ENCODE measurements around the gene DPP9. TPM values are rescaled to one million over a fixed set of nuclear protein-coding genes. Genes with fewer than 3 reads are reported as not detected.

DPP9 gene
- total and polyA plus RNA-seq, 2 of the 13 experiments (the other 11 are each of a cell fraction or from before 2014, with no cell fraction given), result 8.4 to 25.8 TPM

DNA sequence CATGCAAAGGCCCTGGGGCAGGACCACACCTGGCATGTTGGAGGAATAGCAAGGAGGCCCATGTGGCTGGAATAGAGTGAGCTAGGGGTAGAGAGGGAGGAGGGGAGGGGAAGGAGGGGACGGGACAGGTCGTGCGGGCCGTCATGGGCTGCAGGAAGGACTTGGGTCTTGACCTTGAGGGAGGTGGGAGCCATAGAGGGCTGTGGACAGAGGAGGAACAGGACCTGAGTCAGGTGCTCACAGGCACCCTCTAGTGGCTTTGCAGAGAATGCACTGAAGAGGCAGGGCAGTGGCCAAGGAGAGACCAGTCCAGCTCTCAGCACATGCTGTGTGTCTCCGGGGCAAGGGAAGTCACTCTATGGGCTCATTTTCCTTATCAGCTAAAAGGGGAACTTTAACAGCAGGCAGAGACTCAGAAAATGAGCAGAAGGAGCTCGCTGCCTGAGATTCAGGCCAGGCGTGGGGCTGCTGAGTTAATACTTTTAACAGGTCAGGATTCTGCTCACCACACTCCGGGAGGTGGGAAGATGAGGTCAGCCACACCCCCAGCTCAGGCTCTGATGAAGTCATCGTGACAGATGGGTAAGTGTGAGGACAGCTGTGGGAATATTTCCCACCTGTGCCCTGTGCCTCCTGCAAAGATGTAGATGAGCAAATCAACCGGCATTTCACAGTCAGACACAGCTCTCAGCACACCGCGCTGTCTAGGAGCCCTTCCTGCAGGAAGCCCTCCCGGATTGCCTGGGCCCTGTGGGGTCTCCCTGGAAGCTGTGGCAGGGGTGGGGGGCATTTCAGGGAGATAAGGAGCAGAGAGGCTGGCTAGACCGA, 90.3 kb downstream of the DPP9 start (continued):
- TF ChIP-seq, protein P1, sequence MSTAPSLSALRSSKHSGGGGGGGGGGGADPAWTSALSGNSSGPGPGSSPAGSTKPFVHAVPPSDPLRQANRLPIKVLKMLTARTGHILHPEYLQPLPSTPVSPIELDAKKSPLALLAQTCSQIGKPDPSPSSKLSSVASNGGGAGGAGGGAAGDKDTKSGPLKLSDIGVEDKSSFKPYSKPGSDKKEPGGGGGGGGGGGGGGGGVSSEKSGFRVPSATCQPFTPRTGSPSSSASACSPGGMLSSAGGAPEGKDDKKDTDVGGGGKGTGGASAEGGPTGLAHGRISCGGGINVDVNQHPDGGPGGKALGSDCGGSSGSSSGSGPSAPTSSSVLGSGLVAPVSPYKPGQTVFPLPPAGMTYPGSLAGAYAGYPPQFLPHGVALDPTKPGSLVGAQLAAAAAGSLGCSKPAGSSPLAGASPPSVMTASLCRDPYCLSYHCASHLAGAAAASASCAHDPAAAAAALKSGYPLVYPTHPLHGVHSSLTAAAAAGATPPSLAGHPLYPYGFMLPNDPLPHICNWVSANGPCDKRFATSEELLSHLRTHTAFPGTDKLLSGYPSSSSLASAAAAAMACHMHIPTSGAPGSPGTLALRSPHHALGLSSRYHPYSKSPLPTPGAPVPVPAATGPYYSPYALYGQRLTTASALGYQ (CRISPR knock-in tag; IDR thresholded peaks at IDR 0.05), result no peak
- TF ChIP-seq KLF6 (CRISPR knock-in tag; IDR thresholded peaks at IDR 0.05), result no peak
- TF ChIP-seq, protein P2, sequence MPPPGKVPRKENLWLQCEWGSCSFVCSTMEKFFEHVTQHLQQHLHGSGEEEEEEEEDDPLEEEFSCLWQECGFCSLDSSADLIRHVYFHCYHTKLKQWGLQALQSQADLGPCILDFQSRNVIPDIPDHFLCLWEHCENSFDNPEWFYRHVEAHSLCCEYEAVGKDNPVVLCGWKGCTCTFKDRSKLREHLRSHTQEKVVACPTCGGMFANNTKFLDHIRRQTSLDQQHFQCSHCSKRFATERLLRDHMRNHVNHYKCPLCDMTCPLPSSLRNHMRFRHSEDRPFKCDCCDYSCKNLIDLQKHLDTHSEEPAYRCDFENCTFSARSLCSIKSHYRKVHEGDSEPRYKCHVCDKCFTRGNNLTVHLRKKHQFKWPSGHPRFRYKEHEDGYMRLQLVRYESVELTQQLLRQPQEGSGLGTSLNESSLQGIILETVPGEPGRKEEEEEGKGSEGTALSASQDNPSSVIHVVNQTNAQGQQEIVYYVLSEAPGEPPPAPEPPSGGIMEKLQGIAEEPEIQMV (CRISPR knock-in tag; IDR thresholded peaks at IDR 0.05; ENCODE audit: low read depth), result no peak
- TF ChIP-seq ZNF180 (CRISPR knock-in tag; IDR thresholded peaks at IDR 0.05; ENCODE audit: borderline replicate concordance, low read depth), result no peak
- no peak for TF ChIP-seq ZZZ3 (CRISPR knock-in tag; IDR thresholded peaks at IDR 0.05; ENCODE audit: borderline replicate concordance)
- TF ChIP-seq KAT2B (IDR thresholded peaks at IDR 0.05; ENCODE audit: borderline replicate concordance, low read depth, low read length), result no peak
- TF ChIP-seq, protein P3, sequence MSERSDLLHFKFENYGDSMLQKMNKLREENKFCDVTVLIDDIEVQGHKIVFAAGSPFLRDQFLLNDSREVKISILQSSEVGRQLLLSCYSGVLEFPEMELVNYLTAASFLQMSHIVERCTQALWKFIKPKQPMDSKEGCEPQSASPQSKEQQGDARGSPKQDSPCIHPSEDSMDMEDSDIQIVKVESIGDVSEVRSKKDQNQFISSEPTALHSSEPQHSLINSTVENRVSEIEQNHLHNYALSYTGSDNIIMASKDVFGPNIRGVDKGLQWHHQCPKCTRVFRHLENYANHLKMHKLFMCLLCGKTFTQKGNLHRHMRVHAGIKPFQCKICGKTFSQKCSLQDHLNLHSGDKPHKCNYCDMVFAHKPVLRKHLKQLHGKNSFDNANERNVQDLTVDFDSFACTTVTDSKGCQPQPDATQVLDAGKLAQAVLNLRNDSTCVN (CRISPR knock-in tag; IDR thresholded peaks at IDR 0.05; ENCODE audit: borderline replicate concordance), result no peak
- no peak for TF ChIP-seq ZNF484 (CRISPR knock-in tag; IDR thresholded peaks at IDR 0.05; ENCODE audit: borderline replicate concordance, low read depth)
- no peak for TF ChIP-seq ZNF577 (CRISPR knock-in tag; IDR thresholded peaks at IDR 0.05; ENCODE audit: borderline replicate concordance, low read depth)
- TF ChIP-seq TCF7L2 (IDR thresholded peaks at IDR 0.05; ENCODE audit: low read depth, low read length), result no peak
- TF ChIP-seq HCFC1 (IDR thresholded peaks at IDR 0.05; ENCODE audit: low read depth, low read length), result no peak
- TF ChIP-seq MED13 (CRISPR knock-in tag; IDR thresholded peaks at IDR 0.05), result no peak
- TF ChIP-seq ZMAT3 (CRISPR knock-in tag; conservative IDR thresholded peaks at IDR 0.05), result no peak
- TF ChIP-seq PAX8 (CRISPR knock-in tag; IDR thresholded peaks at IDR 0.05; ENCODE audit: borderline replicate concordance), result no peak
- TF ChIP-seq TEAD3 (CRISPR knock-in tag; optimal IDR thresholded peaks at IDR 0.05; ENCODE audit: borderline replicate concordance), result peak; percentile 68
- no peak for TF ChIP-seq ZNF761 (CRISPR knock-in tag; conservative IDR thresholded peaks at IDR 0.05)
- no peak for TF ChIP-seq TCF12 (IDR thresholded peaks at IDR 0.05)
- no peak for TF ChIP-seq TCF12 (CRISPR knock-in tag; IDR thresholded peaks at IDR 0.05)
- no peak for TF ChIP-seq FLYWCH1 (CRISPR knock-in tag; IDR thresholded peaks at IDR 0.05)
- TF ChIP-seq, protein P4, sequence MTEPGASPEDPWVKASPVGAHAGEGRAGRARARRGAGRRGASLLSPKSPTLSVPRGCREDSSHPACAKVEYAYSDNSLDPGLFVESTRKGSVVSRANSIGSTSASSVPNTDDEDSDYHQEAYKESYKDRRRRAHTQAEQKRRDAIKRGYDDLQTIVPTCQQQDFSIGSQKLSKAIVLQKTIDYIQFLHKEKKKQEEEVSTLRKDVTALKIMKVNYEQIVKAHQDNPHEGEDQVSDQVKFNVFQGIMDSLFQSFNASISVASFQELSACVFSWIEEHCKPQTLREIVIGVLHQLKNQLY (CRISPR knock-in tag; IDR thresholded peaks at IDR 0.05), result no peak
- TF ChIP-seq RAD51 (IDR thresholded peaks at IDR 0.05; ENCODE audit: borderline replicate concordance), result no peak
- peak; percentile 93 for TF ChIP-seq ZMYM2 (CRISPR knock-in tag; IDR thresholded peaks at IDR 0.05)
- TF ChIP-seq ZNF562 (CRISPR knock-in tag; IDR thresholded peaks at IDR 0.05; ENCODE audit: borderline replicate concordance), result no peak
- no peak for TF ChIP-seq ZNF644 (CRISPR knock-in tag; IDR thresholded peaks at IDR 0.05; ENCODE audit: low read depth)
- no peak for TF ChIP-seq ZBTB20 (CRISPR knock-in tag; IDR thresholded peaks at IDR 0.05; ENCODE audit: borderline replicate concordance, low read depth)
- no peak for TF ChIP-seq ZNF546 (CRISPR knock-in tag; conservative IDR thresholded peaks at IDR 0.05)
- no peak for TF ChIP-seq NBN (conservative IDR thresholded peaks at IDR 0.05)
- TF ChIP-seq CENPX (CRISPR knock-in tag; IDR thresholded peaks at IDR 0.05), result no peak
